GM23248 (cell line): ENCODE measurements around the gene ARPC2.

Experiments
- EZH2 ChIP-seq: fragments of 200-600 bp; sonication (generic); IDR thresholded peaks from 2 replicates; pipeline ENCODE4 v1.6.1; 2018; ENCODE audit warnings: antibody characterized with exemption, mild to moderate bottlenecking; ENCODE audit not compliant: insufficient read depth, poor library complexity, severe bottlenecking
- EZH2phosphoT487 ChIP-seq: fragments of 200-600 bp; sonication (generic); IDR thresholded peaks from 2 replicates; pipeline ENCODE4 v1.6.1; 2018; ENCODE audit warnings: antibody characterized with exemption, moderate library complexity, mild to moderate bottlenecking, low read depth; ENCODE audit not compliant: insufficient read depth

- TF ChIP-seq EZH2 (no peak), EZH2phosphoT487 (no peak)
Measured at GRCh38 chr2:218233543-218233942, 16.6 kb downstream of the ARPC2 start.
